OCI-LY7 (cell line): ENCODE measurements around the gene ELL2. TPM values are rescaled to one million over a fixed set of nuclear protein-coding genes. Genes with fewer than 3 reads are reported as not detected.

Experiments used
- BruUV-seq: library from RNA; stranded (reverse); fragments of 400-500 nt; replicated peaks from 2 replicates; lab custom pipeline; 2021; lab: Mats Ljungman, UMichigan
- CTCF ChIA-PET: fragments of 300-600 bp; sonication (Branson Sonifier 250); formaldehyde crosslinking; loops from one replicate; lab custom pipeline; 2022; ENCODE audit warnings: antibody characterized with exemption; ENCODE audit not compliant: unreplicated experiment; lab: Charles Lee
- POLR2A ChIA-PET: fragments of 300-600 bp; sonication (Branson Sonifier 250); formaldehyde crosslinking; loops from one replicate; lab custom pipeline; 2022; ENCODE audit warnings: antibody characterized with exemption; lab: Charles Lee
- DNase-seq: peaks from one replicate; pipeline ENCODE4 v3.0.0-alpha.2; 2015; ENCODE audit warnings: low spot score
- H2AFZ ChIP-seq: fragments of 200-600 bp; sonication (generic), shearing (Covaris generic); 2 replicates; pipeline ENCODE4 v1.6.1; 2014; ENCODE audit warnings: mild to moderate bottlenecking, antibody characterized with exemption, low read length, moderate library complexity
- H3K27ac ChIP-seq: fragments of 200-600 bp; sonication (generic); 2 replicates; pipeline ENCODE4 v1.5.1; 2014; ENCODE audit warnings: mixed run types, low read depth, mild to moderate bottlenecking, moderate library complexity, low read length, inconsistent platforms; ENCODE audit not compliant: poor library complexity, severe bottlenecking
- H3K36me3 ChIP-seq: fragments of 200-600 bp; sonication (generic); 2 replicates; pipeline ENCODE4 v1.6.1; 2014; ENCODE audit warnings: mild to moderate bottlenecking, antibody characterized with exemption, low read length, moderate library complexity, mixed read lengths; ENCODE audit not compliant: insufficient read depth
- H3K4me1 ChIP-seq: fragments of 200-600 bp; sonication (generic); 2 replicates; pipeline ENCODE4 v1.5.1; 2014; ENCODE audit warnings: mild to moderate bottlenecking, low read length; ENCODE audit not compliant: insufficient read depth, poor library complexity, severe bottlenecking
- H3K4me2 ChIP-seq: fragments of 200-600 bp; sonication (generic); 2 replicates; pipeline ENCODE4 v1.6.1; 2014; ENCODE audit warnings: mild to moderate bottlenecking, low read length
- H3K4me3 ChIP-seq: fragments of 200-600 bp; sonication (generic); 2 replicates; pipeline ENCODE4 v1.5.1; 2014; ENCODE audit warnings: mild to moderate bottlenecking, low read depth, low read length; ENCODE audit not compliant: poor library complexity, severe bottlenecking
- H3K79me2 ChIP-seq: fragments of 200-600 bp; sonication (generic); 2 replicates; pipeline ENCODE4 v1.6.1; 2016; ENCODE audit warnings: low read depth, mild to moderate bottlenecking, low read length, moderate library complexity, mixed read lengths; ENCODE audit not compliant: insufficient read depth
- H3K9me2 ChIP-seq: fragments of 200-600 bp; sonication (generic); 2 replicates; pipeline ENCODE4 v1.6.1; 2016; ENCODE audit warnings: mild to moderate bottlenecking, low read length, mixed read lengths; ENCODE audit not compliant: insufficient read depth
- H3K9me3 ChIP-seq: fragments of 200-600 bp; sonication (generic); 2 replicates; pipeline ENCODE4 v1.6.1; 2014; ENCODE audit warnings: mild to moderate bottlenecking, mixed run types, low read length, mixed read lengths
- H4K20me1 ChIP-seq: fragments of 200-600 bp; sonication (generic); 2 replicates; pipeline ENCODE4 v1.6.1; 2014; ENCODE audit warnings: mild to moderate bottlenecking, antibody characterized with exemption, low read length, moderate library complexity, mixed read lengths; ENCODE audit not compliant: insufficient read depth
- EZH2phosphoT487 ChIP-seq: fragments of 200-600 bp; sonication (generic); IDR thresholded peaks from 2 replicates; pipeline ENCODE4 v1.6.1; 2018; ENCODE audit warnings: low read depth, borderline replicate concordance, mild to moderate bottlenecking, mixed run types, antibody characterized with exemption, low read length, moderate library complexity, mixed read lengths
- intact Hi-C: fragments of 100-400 bp; cut with micrococcal nuclease; formaldehyde crosslinking; loops from one replicate; pipeline ENCODE4 v1.10.0; 2022; ENCODE audit not compliant: unreplicated experiment
- total RNA-seq, 2 experiments: library from RNA; depleted of rRNA in 1 of 2; stranded (reverse); fragments of >200 nt in 1 of 2; shearing (Covaris generic) in 1 of 2; gene quantifications; 2 replicates each; pipeline ENCODE4 v1.2.3, GENCODE V29; 2014 to 2022
- TF ChIP-seq, protein P1 (sequence below): fragments of 200-600 bp; sonication (generic); conservative IDR thresholded peaks from 2 replicates; pipeline ENCODE4 v1.5.1; 2014; ENCODE audit warnings: mild to moderate bottlenecking, antibody characterized with exemption, low read length, moderate library complexity, mixed read lengths

The ELL2 gene
- total RNA-seq, 2 experiments from 2014 or later: 0.98 to 4.7 TPM

DNA sequence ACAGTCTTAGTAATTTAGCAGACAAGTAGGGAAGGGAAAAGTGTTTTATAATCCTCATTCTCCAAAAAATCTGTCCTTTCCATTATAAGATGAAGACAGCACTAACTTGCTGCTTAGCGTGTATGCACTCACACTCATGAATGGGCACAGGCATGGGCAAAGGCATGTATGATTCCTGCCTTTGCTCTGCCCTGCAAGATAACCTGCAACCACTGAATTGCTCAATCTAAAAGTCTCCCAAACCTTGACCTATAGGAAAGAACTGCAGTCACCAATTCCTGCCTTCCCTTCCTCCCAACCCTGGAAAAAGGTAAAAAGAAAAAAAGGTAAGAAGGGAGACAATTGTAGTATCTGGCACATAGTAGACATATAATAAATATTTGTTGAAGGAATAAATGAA lies 40.8 kb downstream of the ELL2 start:
- H3K4me1 ChIP-seq: no peaks in the 10 kb centered on the region
- intact Hi-C loops: no loop called here

DNA sequence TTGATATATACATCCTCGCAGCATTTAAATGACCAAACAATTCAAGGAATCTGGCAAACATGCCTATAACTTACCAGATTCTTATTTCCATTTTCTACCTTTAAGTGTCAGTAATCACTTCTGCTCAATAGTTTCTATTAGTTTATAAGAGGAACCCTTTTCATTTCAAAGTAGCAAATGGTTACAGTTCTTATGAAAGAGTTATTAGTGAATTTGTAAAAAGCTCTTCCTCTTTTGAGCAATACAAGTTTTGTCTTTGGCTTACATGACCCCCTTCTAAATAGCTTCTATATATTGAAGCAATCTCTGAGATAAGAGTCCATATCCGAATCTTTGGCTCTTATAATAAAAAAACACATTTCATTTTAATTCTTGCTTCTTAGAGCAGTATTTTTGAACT lies 42.0 kb downstream of the ELL2 start:
- TF ChIP-seq, protein P1, sequence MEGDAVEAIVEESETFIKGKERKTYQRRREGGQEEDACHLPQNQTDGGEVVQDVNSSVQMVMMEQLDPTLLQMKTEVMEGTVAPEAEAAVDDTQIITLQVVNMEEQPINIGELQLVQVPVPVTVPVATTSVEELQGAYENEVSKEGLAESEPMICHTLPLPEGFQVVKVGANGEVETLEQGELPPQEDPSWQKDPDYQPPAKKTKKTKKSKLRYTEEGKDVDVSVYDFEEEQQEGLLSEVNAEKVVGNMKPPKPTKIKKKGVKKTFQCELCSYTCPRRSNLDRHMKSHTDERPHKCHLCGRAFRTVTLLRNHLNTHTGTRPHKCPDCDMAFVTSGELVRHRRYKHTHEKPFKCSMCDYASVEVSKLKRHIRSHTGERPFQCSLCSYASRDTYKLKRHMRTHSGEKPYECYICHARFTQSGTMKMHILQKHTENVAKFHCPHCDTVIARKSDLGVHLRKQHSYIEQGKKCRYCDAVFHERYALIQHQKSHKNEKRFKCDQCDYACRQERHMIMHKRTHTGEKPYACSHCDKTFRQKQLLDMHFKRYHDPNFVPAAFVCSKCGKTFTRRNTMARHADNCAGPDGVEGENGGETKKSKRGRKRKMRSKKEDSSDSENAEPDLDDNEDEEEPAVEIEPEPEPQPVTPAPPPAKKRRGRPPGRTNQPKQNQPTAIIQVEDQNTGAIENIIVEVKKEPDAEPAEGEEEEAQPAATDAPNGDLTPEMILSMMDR: no peak
- no peak for TF ChIP-seq EZH2phosphoT487
- no peak for DNase-seq
- ChIA-PET CTCF (no interaction called here), POLR2A (interaction anchor here (1.0 kb wide), 1 partner anchor 14 kb away, joined by 3 read pairs; no protein-coding TSS in a partner anchor)
- H3K36me3 ChIP-seq: no peaks in the 10 kb centered on the region
- no peaks in the 10 kb centered on the region for H3K79me2 ChIP-seq
- H3K9me3 ChIP-seq: no peaks in the 10 kb centered on the region
- H3K27ac ChIP-seq: no peak overlapping the region
- H3K4me1 ChIP-seq: no peaks in the 10 kb centered on the region
- H3K9me2 ChIP-seq: no peaks in the 10 kb centered on the region
- no peak overlapping the region for H2AFZ ChIP-seq
- intact Hi-C loops: no loop called here
- H3K4me2 ChIP-seq: no peak overlapping the region
- H3K4me3 ChIP-seq: no peak overlapping the region
- no peaks in the 10 kb centered on the region for H4K20me1 ChIP-seq
- no TSS peak for BruUV-seq

More for the DNA sequence above, 40.8 kb downstream of the ELL2 start:
- POLR2A ChIA-PET: no interaction called here
- H3K4me3 ChIP-seq: no peak overlapping the region
- TF ChIP-seq, protein P1: no peak
- no peak for TF ChIP-seq EZH2phosphoT487
- no TSS peak for BruUV-seq
- no peaks in the 10 kb centered on the region for H3K9me2 ChIP-seq
- no peaks in the 10 kb centered on the region for H3K79me2 ChIP-seq
- no peaks in the 10 kb centered on the region for H3K9me3 ChIP-seq
- CTCF ChIA-PET: no interaction called here
- DNase-seq: no peak
- H2AFZ ChIP-seq: no peak overlapping the region
- no peak overlapping the region for H3K27ac ChIP-seq
- no peaks in the 10 kb centered on the region for H4K20me1 ChIP-seq
- no peaks in the 10 kb centered on the region for H3K36me3 ChIP-seq
- no peak overlapping the region for H3K4me2 ChIP-seq

DNA sequence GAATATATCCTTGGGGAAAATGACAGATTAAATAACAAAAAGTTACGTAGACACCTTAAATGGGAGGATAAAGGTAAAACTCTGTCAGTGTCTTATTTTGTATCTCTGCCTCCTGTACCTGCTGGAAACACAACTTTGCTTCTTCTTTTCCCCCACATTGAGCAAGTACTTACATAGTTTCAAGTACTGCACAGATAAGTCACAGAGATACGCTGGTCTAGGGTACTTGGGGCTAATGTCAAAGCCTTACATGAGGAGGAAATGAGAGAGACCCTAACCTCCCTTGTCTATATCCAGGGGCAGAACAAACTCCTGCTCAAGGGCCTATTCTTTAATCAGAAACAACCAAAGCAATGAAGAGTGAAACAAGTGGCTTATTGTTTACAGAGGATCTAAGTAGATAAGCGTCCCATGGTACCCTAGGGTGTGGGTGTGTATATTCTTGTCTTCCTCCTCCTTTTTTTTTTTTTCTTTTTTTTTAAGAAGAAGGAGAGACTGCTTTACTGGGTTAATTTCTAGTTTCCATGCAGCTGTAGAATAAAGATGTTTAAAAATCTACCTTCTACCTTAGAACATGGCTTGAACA lies 43.1 kb downstream of the ELL2 start:
- DNase-seq: no peak
- BruUV-seq: no TSS peak
- CTCF ChIA-PET: no interaction called here

More for the DNA sequence above, 43.1 kb downstream of the ELL2 start:
- intact Hi-C loops: no loop called here
- no peaks in the 10 kb centered on the region for H3K36me3 ChIP-seq
- no peak overlapping the region for H2AFZ ChIP-seq
- H3K4me3 ChIP-seq: no peak overlapping the region
- no peak overlapping the region for H3K27ac ChIP-seq
- no peak for TF ChIP-seq EZH2phosphoT487
- TF ChIP-seq, protein P1: no peak
- H3K4me2 ChIP-seq: no peak overlapping the region
- no peaks in the 10 kb centered on the region for H4K20me1 ChIP-seq
- no peaks in the 10 kb centered on the region for H3K9me2 ChIP-seq
- no peaks in the 10 kb centered on the region for H3K9me3 ChIP-seq
- POLR2A ChIA-PET: interaction anchor here (0.7 kb wide), 1 partner anchor 1908 kb away, joined by 4 read pairs; no protein-coding TSS in a partner anchor
- no peaks in the 10 kb centered on the region for H3K4me1 ChIP-seq
- H3K79me2 ChIP-seq: no peaks in the 10 kb centered on the region
